CD4-positive, CD25-positive, alpha-beta regulatory T cell (primary cell): ENCODE results near the gene TADA3. TPM values are rescaled to one million over a fixed set of nuclear protein-coding genes. Genes with fewer than 3 reads are reported as not detected.

Experiments
- ATAC-seq, 2 donors: fragments of 150-1000 bp; cut with Tn5 transposase; one replicate each; pipeline ENCODE4 v1.10.0; 2021; ENCODE audit warnings: low read depth in 2 of 2, moderate number of reproducible peaks in 2 of 2, moderate library complexity in 1 of 2
- DNase-seq, 3 donors: peaks; one replicate each; pipeline versions ENCODE4 v3.0.0 to v3.0.0-alpha.2; 2012 to 2022; ENCODE audit warnings: mixed read lengths in 1 of 3
- H3K27ac ChIP-seq: one replicate; pipeline ENCODE4 v1.7.0; 2013; ENCODE audit warnings: mild to moderate bottlenecking, low read length; ENCODE audit not compliant: insufficient read depth, poor library complexity, severe bottlenecking
- H3K27me3 ChIP-seq: one replicate; pipeline ENCODE4 v1.7.0; 2013; ENCODE audit warnings: low read length; ENCODE audit not compliant: control insufficient read depth, insufficient read depth
- H3K36me3 ChIP-seq: one replicate; pipeline ENCODE4 v1.7.0; 2013; ENCODE audit warnings: mild to moderate bottlenecking, low read length, moderate library complexity; ENCODE audit not compliant: control insufficient read depth, insufficient read depth
- H3K4me1 ChIP-seq: 2 replicates; pipeline ENCODE4 v1.7.0; 2013; ENCODE audit warnings: mild to moderate bottlenecking, low read length; ENCODE audit not compliant: insufficient read depth, control insufficient read depth, poor library complexity, severe bottlenecking
- H3K4me3 ChIP-seq: one replicate; pipeline ENCODE4 v1.7.0; 2013; ENCODE audit warnings: low read depth, mild to moderate bottlenecking, low read length, moderate library complexity
- H3K9me3 ChIP-seq, 2 experiments: 1 replicate in 1 of 2; 2 replicates in 1 of 2; pipeline ENCODE4 v1.7.0; 2013; ENCODE audit warnings: low read length in 2 of 2, mild to moderate bottlenecking in 1 of 2, moderate library complexity in 1 of 2; ENCODE audit not compliant: control insufficient read depth in 2 of 2
- H3K27ac Mint-ChIP-seq, 3 donors: one replicate each; pipeline ENCODE4 v1.8.0; 2020 to 2022; ENCODE audit warnings: mild to moderate bottlenecking in 3 of 3, mixed read lengths in 3 of 3, moderate library complexity in 2 of 3
- H3K27me3 Mint-ChIP-seq: one replicate; pipeline ENCODE4 v1.8.0; 2022; ENCODE audit warnings: mild to moderate bottlenecking, mixed read lengths
- H3K36me3 Mint-ChIP-seq: one replicate; pipeline ENCODE4 v1.8.0; 2020; ENCODE audit warnings: mixed read lengths
- H3K4me1 Mint-ChIP-seq, 4 donors: one replicate each; pipeline ENCODE4 v1.8.0; 2020 to 2022; ENCODE audit warnings: mixed read lengths in 4 of 4, mild to moderate bottlenecking in 1 of 4
- H3K4me3 Mint-ChIP-seq, 4 donors: one replicate each; pipeline ENCODE4 v1.8.0; 2020 to 2022; ENCODE audit warnings: mild to moderate bottlenecking in 4 of 4, mixed read lengths in 4 of 4, moderate library complexity in 3 of 4
- H3K9me3 Mint-ChIP-seq, 7 donors: one replicate each; pipeline ENCODE4 v1.8.0; 2020 to 2022; ENCODE audit warnings: mixed read lengths in 7 of 7, mild to moderate bottlenecking in 3 of 7, moderate library complexity in 2 of 7
- polyA plus RNA-seq, 4 donors: library from polyadenylated mRNA; unstranded; fragments of 300-500 nt; fragmentation: Illumina TruSeq; gene quantifications; one replicate each; pipeline ENCODE4 v1.2.3, GENCODE V29; 2021
- total RNA-seq: library from RNA; stranded (reverse); gene quantifications from one replicate; pipeline ENCODE4 v1.2.3, GENCODE V29; 2022

The TADA3 gene
- total and polyA plus RNA-seq, 5 donors from 2014 or later = 44.7 to 69.0 (median 59.8) TPM

DNA sequence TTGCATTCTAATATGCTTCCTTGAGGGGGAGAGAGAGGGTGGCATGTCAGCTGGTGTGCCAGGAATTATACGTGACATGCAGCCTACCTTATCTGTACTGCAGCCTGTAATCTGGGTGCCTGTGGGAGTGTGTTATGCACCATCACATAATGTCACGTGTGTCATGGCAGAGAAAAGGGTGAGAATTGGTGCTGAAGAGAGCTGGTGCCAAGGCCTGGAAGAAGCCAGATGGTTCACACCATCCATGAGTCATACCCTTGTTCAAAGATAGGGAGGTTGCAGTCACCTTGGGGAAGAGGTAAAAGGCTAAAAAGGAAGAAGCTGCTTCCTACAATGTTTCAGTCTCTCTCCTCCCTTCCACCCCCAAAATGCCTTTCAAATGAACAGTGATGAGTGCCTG lies 55.4 kb downstream of the TADA3 start:
- H3K27ac ChIP-seq = no peak overlapping the region
- H3K4me3 Mint-ChIP-seq = peak overlapping the region in 2 of 4 donors; percentile 43 to 64

GRCh38 chr3:9732740-9733115 lies 59.5 kb downstream of the TADA3 start:
- H3K27me3 ChIP-seq = no peaks in the 10 kb centered on the region
- DNase-seq = no peak
- H3K27me3 Mint-ChIP-seq = peaks cover 6% of the 10 kb centered on the region
- peaks cover 34% of the 10 kb centered on the region for H3K36me3 ChIP-seq
- no peak for ATAC-seq
- H3K4me3 Mint-ChIP-seq = peak overlapping the region; percentile 88 to 92 (median 90)
- peaks cover 32% of the 10 kb centered on the region for H3K4me1 ChIP-seq
- peak overlapping the region; percentile 74 for H3K4me3 ChIP-seq
- H3K27ac ChIP-seq = peak overlapping the region; percentile 85
- H3K9me3 Mint-ChIP-seq = peaks cover 0 to 2% (median 0%) of the 10 kb centered on the region in 7 donors
- H3K9me3 ChIP-seq = no peaks in the 10 kb centered on the region
- H3K27ac Mint-ChIP-seq = peak overlapping the region; percentile 91 to 94 (median 91)
- peaks cover 10% of the 10 kb centered on the region for H3K36me3 Mint-ChIP-seq
- peaks cover 20 to 69% (median 50%) of the 10 kb centered on the region in 4 donors for H3K4me1 Mint-ChIP-seq

More for the DNA sequence above, 55.4 kb downstream of the TADA3 start:
- no peak for DNase-seq
- H3K36me3 ChIP-seq = peaks cover 75% of the 10 kb centered on the region
- Mint-ChIP-seq H3K36me3 (peaks cover 34% of the 10 kb centered on the region), H3K27me3 (no peaks in the 10 kb centered on the region), H3K27ac (peak overlapping the region in 1 of 3 donors; percentile 21), H3K4me1 (peaks cover 10 to 50% (median 40%) of the 10 kb centered on the region in 4 donors), H3K9me3 (peaks cover 0 to 2% (median 0%) of the 10 kb centered on the region in 7 donors)
- ATAC-seq = no peak
- no peaks in the 10 kb centered on the region for H3K27me3 ChIP-seq
- H3K9me3 ChIP-seq = no peaks in the 10 kb centered on the region
- H3K4me1 ChIP-seq = peaks cover 19% of the 10 kb centered on the region
- H3K4me3 ChIP-seq = no peak overlapping the region

- peaks cover 6% of the 10 kb centered on the region for H3K27me3 Mint-ChIP-seq
- peak overlapping the region; percentile 88 to 92 (median 90) for H3K4me3 Mint-ChIP-seq
- H3K27ac ChIP-seq = peak overlapping the region; percentile 85
- DNase-seq (peak; percentile 24 to 70 (median 38)), ATAC-seq (no peak)
- peaks cover 31% of the 10 kb centered on the region for H3K36me3 ChIP-seq
- H3K9me3 Mint-ChIP-seq = peaks cover 0 to 2% (median 0%) of the 10 kb centered on the region in 7 donors
- no peaks in the 10 kb centered on the region for H3K27me3 ChIP-seq
- peak overlapping the region; percentile 91 to 94 (median 91) for H3K27ac Mint-ChIP-seq
- no peaks in the 10 kb centered on the region for H3K9me3 ChIP-seq
- H3K36me3 Mint-ChIP-seq = peaks cover 10% of the 10 kb centered on the region
- peaks cover 26 to 74% (median 55%) of the 10 kb centered on the region in 4 donors for H3K4me1 Mint-ChIP-seq
- peaks cover 37% of the 10 kb centered on the region for H3K4me1 ChIP-seq
- peak overlapping the region; percentile 74 for H3K4me3 ChIP-seq
Measured at GRCh38 chr3:9732080-9732739, 60.1 kb downstream of the TADA3 start.

GRCh38 chr3:9731206-9732079 lies 60.8 kb downstream of the TADA3 start, which contains the start of gene BRPF1:
TSS of gene BRPF1 (plus strand) at chr3:9731735. CDS start at chr3:9734141, 2,406 bp downstream.
- peaks cover 42% of the 10 kb centered on the region for H3K4me1 ChIP-seq
- DNase-seq = peak; percentile 98 to 100 (median 99)
- Mint-ChIP-seq H3K9me3 (peaks cover 0 to under 1% (median 0%) of the 10 kb centered on the region in 7 donors), H3K27me3 (peaks cover 6% of the 10 kb centered on the region), H3K4me1 (peaks cover 26 to 75% (median 54%) of the 10 kb centered on the region in 4 donors), H3K36me3 (peaks cover 8% of the 10 kb centered on the region), H3K4me3 (peak within 1 kb of the TSS; percentile 92 to 96 (median 94)), H3K27ac (peak within 1 kb of the TSS; percentile 91 to 99 (median 91))
- no peaks in the 10 kb centered on the region for H3K9me3 ChIP-seq
- H3K27ac ChIP-seq = peak within 1 kb of the TSS; percentile 85
- no peaks in the 10 kb centered on the region for H3K27me3 ChIP-seq
- peak; percentile 94 for ATAC-seq
- H3K36me3 ChIP-seq = peaks cover 23% of the 10 kb centered on the region
- peak within 1 kb of the TSS; percentile 83 for H3K4me3 ChIP-seq

DNA sequence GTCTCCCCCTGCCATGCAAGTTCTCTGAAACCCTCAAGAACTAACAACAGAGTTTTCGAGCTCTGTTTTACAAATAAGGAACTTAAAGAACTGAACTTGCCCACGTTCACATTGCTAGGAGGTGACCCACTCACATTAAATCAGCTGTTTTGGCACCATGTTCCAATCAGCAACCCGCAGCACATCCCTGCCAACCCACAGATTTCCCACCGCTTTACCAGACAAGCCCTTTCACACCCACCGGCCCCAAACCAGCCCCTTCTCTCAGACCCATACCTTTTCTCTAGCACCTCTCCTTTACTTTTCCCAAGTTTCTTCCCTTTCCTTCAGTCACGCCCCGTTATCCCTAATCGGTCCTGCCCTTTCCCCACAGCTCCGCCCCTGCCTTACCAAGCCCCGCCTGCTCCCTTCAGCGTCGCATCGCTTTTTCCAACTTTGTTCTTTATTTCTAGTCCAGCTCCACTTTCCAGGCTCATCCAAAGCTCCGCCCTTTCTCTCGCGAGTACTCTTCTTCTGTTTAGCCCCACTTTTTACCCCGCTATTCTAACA lies 61.5 kb downstream of the TADA3 start:
- Histone ChIP-seq H3K27ac (peak overlapping the region; percentile 85), H3K36me3 (peaks cover 19% of the 10 kb centered on the region), H3K4me3 (peak overlapping the region; percentile 83), H3K4me1 (peaks cover 42% of the 10 kb centered on the region), H3K27me3 (no peaks in the 10 kb centered on the region), H3K9me3 (no peaks in the 10 kb centered on the region)
- Mint-ChIP-seq H3K36me3 (peaks cover 5% of the 10 kb centered on the region), H3K9me3 (no peaks in the 10 kb centered on the region), H3K4me3 (peak overlapping the region; percentile 92 to 96 (median 94)), H3K4me1 (peaks cover 23 to 75% (median 51%) of the 10 kb centered on the region in 4 donors), H3K27ac (peak overlapping the region; percentile 79 to 91 (median 91)), H3K27me3 (peaks cover 6% of the 10 kb centered on the region)
- DNase-seq (peak in 1 of 3 donors; percentile 19), ATAC-seq (peak; percentile 25 to 29)

Other genes with a start within 250 kb of the TADA3 start
- gene LHFPL4, start 238.7 kb downstream of the TADA3 start, total RNA-seq = not detected
- under 1 TPM in 3 of 4 donors, not detected in 1; 0.03 to 0.18 (median 0.13) TPM for gene LHFPL4, start 238.7 kb downstream of the TADA3 start, polyA plus RNA-seq
- 97.4 TPM for gene MTMR14, start 143.0 kb downstream of the TADA3 start, total RNA-seq
- 10 to 100 TPM; 66.8 to 90.2 (median 80.9) TPM for gene MTMR14, start 143.0 kb downstream of the TADA3 start, polyA plus RNA-seq
- gene CPNE9, start 88.6 kb downstream of the TADA3 start, total RNA-seq = not detected
- gene CPNE9, start 88.6 kb downstream of the TADA3 start, polyA plus RNA-seq = not detected
- gene BRPF1, start 60.7 kb downstream of the TADA3 start, total RNA-seq = 41.2 TPM
- gene BRPF1, start 60.7 kb downstream of the TADA3 start, polyA plus RNA-seq = 10 to 100 TPM in 2 of 4 donors, 1 to 10 TPM in 2; 6.7 to 12.1 (median 9.2) TPM
- gene OGG1, start 42.5 kb downstream of the TADA3 start, total RNA-seq = 26.3 TPM
- gene OGG1, start 42.5 kb downstream of the TADA3 start, polyA plus RNA-seq = 10 to 100 TPM; 21.8 to 30.2 (median 26.7) TPM
- 4.9 TPM for gene CAMK1, start 22.5 kb downstream of the TADA3 start, total RNA-seq
- 10 to 100 TPM in 1 of 4 donors, 1 to 10 TPM in 3; 4.5 to 13.7 (median 7.7) TPM for gene CAMK1, start 22.5 kb downstream of the TADA3 start, polyA plus RNA-seq
- 203 TPM for gene ARPC4, start 609 bp upstream of the TADA3 start, total RNA-seq
- 100 to 1,000 TPM; 294 to 384 (median 336) TPM for gene ARPC4, start 609 bp upstream of the TADA3 start, polyA plus RNA-seq
- gene TTLL3, start 17.8 kb upstream of the TADA3 start, total RNA-seq = 89.9 TPM
- gene TTLL3, start 17.8 kb upstream of the TADA3 start, polyA plus RNA-seq = 1 to 10 TPM; 2.3 to 3.8 (median 3.1) TPM
- gene RPUSD3, start 51.5 kb upstream of the TADA3 start, total RNA-seq = 21.1 TPM
- 10 to 100 TPM; 59.7 to 72.3 (median 66.8) TPM for gene RPUSD3, start 51.5 kb upstream of the TADA3 start, polyA plus RNA-seq
- gene CIDEC, start 87.8 kb upstream of the TADA3 start, total RNA-seq = not detected
- not detected for gene CIDEC, start 87.8 kb upstream of the TADA3 start, polyA plus RNA-seq
- gene JAGN1, start 98.1 kb upstream of the TADA3 start, total RNA-seq = 17.7 TPM
- gene JAGN1, start 98.1 kb upstream of the TADA3 start, polyA plus RNA-seq = 10 to 100 TPM; 52.6 to 70.8 (median 58.3) TPM
- gene IL17RE, start 110.4 kb upstream of the TADA3 start, total RNA-seq = 4.3 TPM
- gene IL17RE, start 110.4 kb upstream of the TADA3 start, polyA plus RNA-seq = under 1 TPM in 3 of 4 donors, not detected in 1; 0.31 to 0.33 (median 0.32) TPM
- 1.1 TPM for gene IL17RC, start 124.6 kb upstream of the TADA3 start, total RNA-seq
- 1 to 10 TPM; 5.6 to 9.5 (median 7.5) TPM for gene IL17RC, start 124.6 kb upstream of the TADA3 start, polyA plus RNA-seq
- 24.6 TPM for gene CRELD1, start 141.4 kb upstream of the TADA3 start, total RNA-seq
- gene CRELD1, start 141.4 kb upstream of the TADA3 start, polyA plus RNA-seq = 10 to 100 TPM; 20.5 to 26.5 (median 23.9) TPM
- gene PRRT3, start 159.9 kb upstream of the TADA3 start, total RNA-seq = 4.7 TPM
- gene PRRT3, start 159.9 kb upstream of the TADA3 start, polyA plus RNA-seq = 1 to 10 TPM; 3.0 to 4.3 (median 4.2) TPM
- 57.2 TPM for gene EMC3, start 194.4 kb upstream of the TADA3 start, total RNA-seq
- 10 to 100 TPM; 56.9 to 88.2 (median 74.4) TPM for gene EMC3, start 194.4 kb upstream of the TADA3 start, polyA plus RNA-seq
- 18.5 TPM for gene FANCD2, start 234.0 kb upstream of the TADA3 start, total RNA-seq
- 10 to 100 TPM in 2 of 4 donors, 1 to 10 TPM in 2; 4.5 to 62.8 (median 8.3) TPM for gene FANCD2, start 234.0 kb upstream of the TADA3 start, polyA plus RNA-seq